Trophoblast cell (in vitro differentiated cells and primary cell): ENCODE data around the gene GPR146.

Experiments
- DNase-seq, 2 donors: peaks; one replicate each; pipeline ENCODE4 v3.0.0-alpha.2; 2016
- H2AFZ ChIP-seq: 2 replicates; pipeline ENCODE4 v1.6.1; 2013; ENCODE audit warnings: low read length, moderate library complexity, mild to moderate bottlenecking; ENCODE audit not compliant: insufficient read depth, poor library complexity
- H2AK5ac ChIP-seq: 2 replicates; pipeline ENCODE4 v1.6.1; 2013; ENCODE audit warnings: mild to moderate bottlenecking, low read length
- H2BK120ac ChIP-seq: 2 replicates; pipeline ENCODE4 v1.6.1; 2013; ENCODE audit warnings: low read length, mild to moderate bottlenecking, moderate library complexity; ENCODE audit not compliant: insufficient read depth, poor library complexity
- H2BK12ac ChIP-seq: 2 replicates; pipeline ENCODE4 v1.6.1; 2013; ENCODE audit warnings: mild to moderate bottlenecking, low read length, moderate library complexity
- H2BK5ac ChIP-seq: 2 replicates; pipeline ENCODE4 v1.6.1; 2013; ENCODE audit warnings: low read length, low read depth, moderate library complexity, mild to moderate bottlenecking; ENCODE audit not compliant: poor library complexity
- H3K14ac ChIP-seq: 2 replicates; pipeline ENCODE4 v1.6.1; 2013; ENCODE audit warnings: mild to moderate bottlenecking, low read length
- H3K18ac ChIP-seq: 2 replicates; pipeline ENCODE4 v1.6.1; 2013; ENCODE audit warnings: mild to moderate bottlenecking, low read length
- H3K23ac ChIP-seq: 2 replicates; pipeline ENCODE4 v1.6.1; 2013; ENCODE audit warnings: low read length
- H3K27ac ChIP-seq: 2 replicates; pipeline ENCODE4 v1.5.1; 2013; ENCODE audit warnings: low read depth, mild to moderate bottlenecking, inconsistent platforms, low read length, moderate library complexity
- H3K27me3 ChIP-seq: 2 replicates; pipeline ENCODE4 v1.6.1; 2013; ENCODE audit warnings: inconsistent platforms, mild to moderate bottlenecking, low read length, moderate library complexity; ENCODE audit not compliant: insufficient read depth
- H3K36me3 ChIP-seq, 2 experiments: 1 replicate in 1 of 2; 2 replicates in 1 of 2; pipeline ENCODE4 v1.6.1; 2013; ENCODE audit warnings: low read length in 2 of 2, mild to moderate bottlenecking in 2 of 2, moderate library complexity in 1 of 2; ENCODE audit not compliant: insufficient read depth in 2 of 2, control insufficient read depth in 1 of 2
- H3K4ac ChIP-seq: 2 replicates; pipeline ENCODE4 v1.6.1; 2013; ENCODE audit warnings: low read depth, mild to moderate bottlenecking, low read length, moderate library complexity
- H3K4me1 ChIP-seq, 2 experiments: 1 replicate in 1 of 2; 2 replicates in 1 of 2; pipeline ENCODE4 v1.6.1; 2013; ENCODE audit warnings: low read length in 2 of 2, mild to moderate bottlenecking in 2 of 2, moderate library complexity in 1 of 2; ENCODE audit not compliant: insufficient read depth in 2 of 2, control insufficient read depth in 1 of 2
- H3K4me2 ChIP-seq: 2 replicates; pipeline ENCODE4 v1.6.1; 2013; ENCODE audit warnings: inconsistent platforms, mild to moderate bottlenecking, low read length, moderate library complexity
- H3K4me3 ChIP-seq: 2 replicates; pipeline ENCODE4 v1.5.1; 2013; ENCODE audit warnings: mild to moderate bottlenecking, low read depth, low read length, inconsistent platforms
- H3K79me1 ChIP-seq: one replicate; pipeline ENCODE4 v1.6.1; 2013; ENCODE audit warnings: low read length
- H3K79me2 ChIP-seq: 2 replicates; pipeline ENCODE4 v1.6.1; 2013; ENCODE audit warnings: low read length, mild to moderate bottlenecking; ENCODE audit not compliant: control insufficient read depth, insufficient read depth, poor library complexity
- H3K9ac ChIP-seq: 2 replicates; pipeline ENCODE4 v1.6.1; 2013; ENCODE audit warnings: mild to moderate bottlenecking, low read length
- H3K9me3 ChIP-seq: 2 replicates; pipeline ENCODE4 v1.6.1; 2013; ENCODE audit warnings: low read depth, mild to moderate bottlenecking, control low read depth, inconsistent platforms, low read length; ENCODE audit not compliant: insufficient read depth
- H4K12ac ChIP-seq: 2 replicates; pipeline ENCODE4 v1.6.1; 2013; ENCODE audit warnings: low read depth, mild to moderate bottlenecking, low read length, moderate library complexity
- H4K8ac ChIP-seq: 2 replicates; pipeline ENCODE4 v1.6.1; 2013; ENCODE audit warnings: low read depth, mild to moderate bottlenecking, low read length, moderate library complexity
- H4K91ac ChIP-seq: one replicate; pipeline ENCODE4 v1.6.1; 2013; ENCODE audit warnings: low read depth, mild to moderate bottlenecking, low read length, moderate library complexity
- WGBS: extraction: QIAGEN DNeasy Blood & Tissue Kit; methylation state at CpG from one replicate; pipeline ENCODE4 v1.1.7; 2013; ENCODE audit warnings: missing lambda C conversion rate; ENCODE audit not compliant: insufficient read length, insufficient coverage; ENCODE audit errors: extremely low coverage; 5-methylcytosine and 5-hydroxymethylcytosine counted together

GPR146 gene

GRCh38 chr7:1086588-1087464 lies 42.5 kb downstream of the GPR146 start:
- DNase-seq: peak; percentile 75 to 89
- H3K79me1 ChIP-seq: peaks cover 9% of the 10 kb centered on the region
- peak overlapping the region; percentile 55 for H2BK120ac ChIP-seq
- H3K9ac ChIP-seq: no peak overlapping the region
- peak overlapping the region; percentile 60 for H3K18ac ChIP-seq
- H3K4me3 ChIP-seq: peak overlapping the region; percentile 59
- peak overlapping the region; percentile 76 for H4K91ac ChIP-seq
- no peak overlapping the region for H3K27ac ChIP-seq
- H3K14ac ChIP-seq: peak overlapping the region; percentile 16
- peak overlapping the region; percentile 77 for H3K4me2 ChIP-seq
- H3K23ac ChIP-seq: no peak overlapping the region
- peak overlapping the region; percentile 35 for H2BK5ac ChIP-seq
- peak overlapping the region; percentile 19 for H2BK12ac ChIP-seq
- H3K4me1 ChIP-seq: peaks cover 27 to 40% of the 10 kb centered on the region in 2 experiments
- no peak overlapping the region for H2AFZ ChIP-seq
- H4K12ac ChIP-seq: peak overlapping the region; percentile 5
- no peaks in the 10 kb centered on the region for H3K27me3 ChIP-seq
- H3K79me2 ChIP-seq: peaks cover 4% of the 10 kb centered on the region
- H3K9me3 ChIP-seq: peaks cover under 1% of the 10 kb centered on the region
- H4K8ac ChIP-seq: peak overlapping the region; percentile 25
- WGBS: no CpG with 5 or more reads among the region's 45 CpGs
- H3K36me3 ChIP-seq: peaks cover under 1 to 4% of the 10 kb centered on the region in 2 experiments
- H2AK5ac ChIP-seq: no peak overlapping the region
- H3K4ac ChIP-seq: no peak overlapping the region

- no peak overlapping the region for H3K18ac ChIP-seq
- no peak overlapping the region for H2BK120ac ChIP-seq
- H3K9ac ChIP-seq: no peak overlapping the region
- no peak overlapping the region for H3K23ac ChIP-seq
- no peak overlapping the region for H3K4ac ChIP-seq
- H3K14ac ChIP-seq: no peak overlapping the region
- H3K4me1 ChIP-seq: peaks cover 23 to 35% of the 10 kb centered on the region in 2 experiments
- peak overlapping the region; percentile 18 for H3K27ac ChIP-seq
- no peaks in the 10 kb centered on the region for H3K27me3 ChIP-seq
- no peak overlapping the region for H4K8ac ChIP-seq
- H2AK5ac ChIP-seq: no peak overlapping the region
- H3K4me2 ChIP-seq: peak overlapping the region; percentile 77
- H2BK5ac ChIP-seq: no peak overlapping the region
- peak; percentile 22 to 78 for DNase-seq
- peaks cover 4% of the 10 kb centered on the region for H3K79me2 ChIP-seq
- no peak overlapping the region for H2BK12ac ChIP-seq
- H3K36me3 ChIP-seq: peaks cover 7 to 10% of the 10 kb centered on the region in 2 experiments
- H4K12ac ChIP-seq: no peak overlapping the region
- WGBS: no CpG with 5 or more reads among the region's 6 CpGs
- H3K79me1 ChIP-seq: peaks cover 9% of the 10 kb centered on the region
- H2AFZ ChIP-seq: no peak overlapping the region
- peaks cover 3% of the 10 kb centered on the region for H3K9me3 ChIP-seq
- no peak overlapping the region for H4K91ac ChIP-seq
- H3K4me3 ChIP-seq: no peak overlapping the region
Observed at GRCh38 chr7:1087465-1087814, 43.1 kb downstream of the GPR146 start.

GRCh38 chr7:1087952-1088920 lies 43.9 kb downstream of the GPR146 start, which contains the start of gene GPER1:
Gene GPER1, plus strand, starts transcription at chr7:1088113. Its CDS starts 3,616 bp downstream, at chr7:1091729.
- Histone ChIP-seq H4K12ac (peak within 1 kb of the TSS; percentile 2), H3K36me3 (peaks cover 15 to 18% of the 10 kb centered on the region in 2 experiments), H3K79me1 (peaks cover 9% of the 10 kb centered on the region), H3K9me3 (peaks cover 3% of the 10 kb centered on the region), H3K9ac (peak within 1 kb of the TSS; percentile 44), H3K27me3 (no peaks in the 10 kb centered on the region), H3K14ac (peak within 1 kb of the TSS; percentile 77), H4K91ac (peak within 1 kb of the TSS; percentile 86), H3K4me1 (peaks cover 23 to 34% of the 10 kb centered on the region in 2 experiments), H2BK12ac (peak within 1 kb of the TSS; percentile 82), H2AK5ac (peak within 1 kb of the TSS; percentile 13), H3K18ac (peak within 1 kb of the TSS; percentile 80), H3K27ac (peak within 1 kb of the TSS; percentile 63), H3K79me2 (peaks cover 4% of the 10 kb centered on the region), H3K23ac (no peak within 1 kb of the TSS), H3K4ac (peak within 1 kb of the TSS; percentile 22), H2AFZ (peak within 1 kb of the TSS; percentile 23), H3K4me3 (peak within 1 kb of the TSS; percentile 59), H4K8ac (peak within 1 kb of the TSS; percentile 25), H2BK5ac (peak within 1 kb of the TSS; percentile 44), H2BK120ac (peak within 1 kb of the TSS; percentile 65), H3K4me2 (peak within 1 kb of the TSS; percentile 77)
- no peak for DNase-seq
- WGBS: no CpG with 5 or more reads among the region's 28 CpGs

GRCh38 chr7:1090236-1090635 lies 45.9 kb downstream of the GPR146 start:
- peak overlapping the region; percentile 67 for H3K18ac ChIP-seq
- WGBS: no CpG with 5 or more reads among the region's 21 CpGs

More at GRCh38 chr7:1090236-1090635, 45.9 kb downstream of the GPR146 start:
- no peak overlapping the region for H3K4me2 ChIP-seq
- peaks cover 3% of the 10 kb centered on the region for H3K9me3 ChIP-seq
- H2BK12ac ChIP-seq: peak overlapping the region; percentile 72
- H3K4me1 ChIP-seq: peaks cover 23 to 34% of the 10 kb centered on the region in 2 experiments
- no peak overlapping the region for H4K12ac ChIP-seq
- peak overlapping the region; percentile 84 for H2AK5ac ChIP-seq
- H3K79me1 ChIP-seq: peaks cover 9% of the 10 kb centered on the region
- H3K9ac ChIP-seq: no peak overlapping the region
- no peak overlapping the region for H3K4me3 ChIP-seq
- H2BK5ac ChIP-seq: peak overlapping the region; percentile 3
- H2AFZ ChIP-seq: no peak overlapping the region
- H3K23ac ChIP-seq: no peak overlapping the region
- H3K27me3 ChIP-seq: no peaks in the 10 kb centered on the region
- peak overlapping the region; percentile 16 for H3K27ac ChIP-seq
- H3K14ac ChIP-seq: no peak overlapping the region
- H2BK120ac ChIP-seq: peak overlapping the region; percentile 33
- no peak overlapping the region for H4K8ac ChIP-seq
- H3K36me3 ChIP-seq: peaks cover 20 to 23% of the 10 kb centered on the region in 2 experiments
- no peak for DNase-seq
- no peak overlapping the region for H3K4ac ChIP-seq
- H4K91ac ChIP-seq: peak overlapping the region; percentile 41
- peaks cover 4% of the 10 kb centered on the region for H3K79me2 ChIP-seq
